ENCODE data around the gene ANAPC2. TPM values are rescaled to one million over a fixed set of nuclear protein-coding genes. Genes with fewer than 3 reads are reported as not detected.
A peak's percentile ranks its signal among the peaks of the same experiment; 100 is the strongest.

ANAPC2 gene
- total RNA-seq, 1 experiment from 2014 or later: 58.8 TPM

DNA sequence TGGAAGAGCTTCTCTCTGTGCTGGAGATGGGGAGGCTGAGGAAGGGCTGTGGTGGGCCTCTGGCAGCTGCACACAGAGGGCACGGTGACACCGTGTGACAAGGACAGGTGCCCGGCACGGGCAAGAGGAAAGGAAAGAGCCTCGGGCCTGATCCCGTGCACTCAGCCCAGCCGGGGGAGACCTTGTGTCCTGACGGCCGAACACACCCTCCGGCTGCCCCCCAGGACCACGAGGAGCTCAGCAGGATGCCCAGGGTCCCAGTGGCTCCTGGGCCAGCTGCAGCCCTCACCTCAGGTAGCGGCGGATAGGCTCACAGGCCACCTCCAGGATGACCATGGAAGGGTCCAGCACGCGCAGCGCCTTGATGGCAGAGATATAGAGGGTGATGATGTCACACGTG is 5.5 kb downstream of the ANAPC2 start:
- in situ Hi-C loops (cut with HindIII; ENCODE audit: low sequenced_read_pairs): no loop called here
- DNase-seq (ENCODE audit: low spot score): no peak

DNA sequence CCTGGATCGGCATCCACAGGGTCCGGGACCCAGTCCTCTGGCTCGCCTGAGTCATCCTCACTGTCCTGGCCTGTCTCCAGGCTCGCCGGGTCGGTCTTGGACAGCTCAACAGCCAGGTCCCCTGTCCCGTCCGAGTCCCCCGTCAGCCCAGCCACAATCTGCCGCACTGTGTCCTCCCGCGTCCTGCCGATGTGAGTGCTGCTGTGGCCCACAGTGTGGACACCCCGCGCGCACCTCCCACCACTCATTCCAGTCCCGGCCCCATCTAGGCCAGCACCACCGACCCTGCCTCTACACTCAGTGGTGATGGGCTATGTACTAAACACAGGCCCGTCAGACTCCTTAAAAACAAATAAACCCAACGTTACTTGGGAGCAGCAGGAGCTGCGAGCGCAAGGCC is 6.7 kb downstream of the ANAPC2 start:
- in situ Hi-C loops (cut with HindIII; ENCODE audit: low sequenced_read_pairs): no loop called here
- DNase-seq (ENCODE audit: low spot score): no peak

DNA sequence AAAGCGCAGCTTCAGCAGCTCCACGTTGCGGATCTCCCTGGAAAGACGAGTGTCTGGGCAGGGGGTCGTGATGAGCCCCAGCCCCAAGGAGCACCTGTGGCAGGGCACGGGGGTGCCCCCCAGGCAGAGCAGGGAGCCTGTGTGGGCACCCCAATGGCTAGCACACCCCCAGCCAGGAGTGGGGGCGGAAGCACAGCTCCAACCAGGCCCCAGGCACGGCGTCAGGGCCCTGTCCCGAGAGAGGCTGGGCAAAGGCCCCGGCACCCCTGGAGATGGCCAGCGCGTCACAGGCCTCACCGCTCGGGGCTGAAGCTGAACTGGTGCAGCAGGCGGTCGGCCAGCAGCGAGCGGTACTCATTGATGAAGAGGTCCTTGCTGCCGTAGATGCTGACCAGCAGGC is 7.9 kb downstream of the ANAPC2 start:
- in situ Hi-C loops (cut with HindIII; ENCODE audit: low sequenced_read_pairs): no loop called here
- no peak for DNase-seq (ENCODE audit: low spot score)

DNA sequence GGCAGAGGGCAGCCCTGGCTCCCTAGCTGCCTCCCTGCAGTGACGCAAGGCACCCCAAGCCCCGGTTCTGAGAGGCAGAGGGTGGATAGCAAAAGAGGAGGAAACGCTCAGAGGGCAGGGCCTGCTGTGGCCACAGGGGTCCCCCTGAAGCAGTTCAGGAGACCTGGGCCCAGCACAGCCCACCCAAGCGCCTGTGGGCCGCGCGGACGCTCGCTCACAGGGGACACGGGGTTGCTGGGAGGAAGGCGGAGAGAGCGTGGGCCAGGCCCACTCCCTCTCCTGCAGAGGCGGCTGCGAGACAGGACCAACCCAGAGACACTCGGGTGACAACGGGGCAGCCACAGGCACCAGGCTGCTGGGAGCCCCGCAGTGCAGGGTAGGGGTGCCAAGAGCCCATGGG is 8.6 kb downstream of the ANAPC2 start:
- in situ Hi-C loops (cut with HindIII; ENCODE audit: low sequenced_read_pairs): no loop called here
- DNase-seq (ENCODE audit: low spot score): no peak

DNA sequence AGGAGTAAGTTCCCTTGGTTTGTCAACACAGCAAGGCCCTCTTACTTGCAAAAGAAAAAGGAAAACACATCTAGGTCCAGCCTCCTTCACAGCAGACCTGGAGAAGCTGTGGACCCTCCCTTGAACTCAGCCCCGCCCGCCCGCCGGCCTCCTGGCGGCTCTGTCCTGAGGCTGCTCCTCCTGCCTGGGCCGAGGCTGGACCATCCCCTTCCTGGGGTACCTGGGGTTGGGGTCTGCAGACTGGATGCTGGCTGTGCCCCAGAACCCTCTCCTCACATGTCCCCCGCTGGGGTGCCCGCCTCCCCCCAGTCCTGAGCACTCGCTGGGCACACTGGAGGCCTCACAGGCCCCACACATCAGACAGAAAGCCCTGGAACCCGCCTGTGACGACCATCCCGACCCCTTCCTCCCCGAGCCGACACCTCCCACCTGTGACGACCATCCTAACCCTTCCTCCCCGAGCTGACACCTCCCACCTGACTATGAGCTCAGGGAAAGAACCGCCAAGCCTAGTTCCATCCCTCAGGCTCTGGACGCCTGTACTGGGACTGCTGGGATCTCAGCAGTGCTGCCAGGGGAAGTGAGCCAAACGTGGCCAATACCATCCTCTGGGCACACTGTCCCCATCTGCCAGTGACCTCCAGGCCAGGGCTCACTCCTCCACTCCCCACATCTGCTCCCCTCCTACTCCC is 9.3 kb downstream of the ANAPC2 start:
- no peak for DNase-seq (ENCODE audit: low spot score)

DNA sequence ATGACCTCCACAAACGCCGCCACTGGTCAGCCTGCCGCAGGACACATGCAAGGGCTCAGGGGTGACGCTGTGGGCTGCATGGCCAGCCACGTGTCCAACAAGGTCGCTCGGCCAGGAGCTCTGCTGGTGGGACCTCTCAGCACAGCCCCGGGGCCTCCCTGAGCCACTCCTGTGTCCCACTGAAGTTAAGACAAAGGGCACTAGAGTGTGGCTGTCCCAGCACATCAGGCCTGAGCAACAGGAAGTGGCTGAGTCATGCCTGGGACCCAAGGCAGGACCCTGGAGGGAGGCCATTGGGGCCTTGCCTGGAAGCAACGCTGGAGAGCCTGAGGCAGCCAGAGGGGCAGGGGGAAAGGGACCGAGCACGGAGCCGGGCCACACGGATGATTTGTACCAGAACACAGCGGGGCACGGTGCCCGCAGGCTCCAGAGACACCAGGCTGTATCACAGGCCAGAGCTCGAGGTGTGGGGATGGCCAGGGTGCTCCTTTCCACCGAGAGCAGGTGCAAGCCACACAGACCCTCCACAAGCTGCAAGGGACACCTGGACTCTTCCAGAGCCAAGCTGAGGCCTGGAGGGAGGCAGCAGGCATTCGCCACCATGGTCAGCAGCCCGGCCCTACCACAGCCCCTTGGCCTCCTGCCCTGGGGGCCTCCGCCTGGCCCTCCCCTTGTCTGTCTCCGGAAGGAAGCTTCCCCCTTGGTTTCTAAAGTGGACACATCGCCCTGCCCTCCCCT is 10.0 kb downstream of the ANAPC2 start:
- in situ Hi-C loops (cut with HindIII; ENCODE audit: low sequenced_read_pairs): no loop called here
- DNase-seq (ENCODE audit: low spot score): no peak

More for the DNA sequence above, 9.3 kb downstream of the ANAPC2 start:
- in situ Hi-C loops (cut with HindIII; ENCODE audit: low sequenced_read_pairs): no loop called here

DNA sequence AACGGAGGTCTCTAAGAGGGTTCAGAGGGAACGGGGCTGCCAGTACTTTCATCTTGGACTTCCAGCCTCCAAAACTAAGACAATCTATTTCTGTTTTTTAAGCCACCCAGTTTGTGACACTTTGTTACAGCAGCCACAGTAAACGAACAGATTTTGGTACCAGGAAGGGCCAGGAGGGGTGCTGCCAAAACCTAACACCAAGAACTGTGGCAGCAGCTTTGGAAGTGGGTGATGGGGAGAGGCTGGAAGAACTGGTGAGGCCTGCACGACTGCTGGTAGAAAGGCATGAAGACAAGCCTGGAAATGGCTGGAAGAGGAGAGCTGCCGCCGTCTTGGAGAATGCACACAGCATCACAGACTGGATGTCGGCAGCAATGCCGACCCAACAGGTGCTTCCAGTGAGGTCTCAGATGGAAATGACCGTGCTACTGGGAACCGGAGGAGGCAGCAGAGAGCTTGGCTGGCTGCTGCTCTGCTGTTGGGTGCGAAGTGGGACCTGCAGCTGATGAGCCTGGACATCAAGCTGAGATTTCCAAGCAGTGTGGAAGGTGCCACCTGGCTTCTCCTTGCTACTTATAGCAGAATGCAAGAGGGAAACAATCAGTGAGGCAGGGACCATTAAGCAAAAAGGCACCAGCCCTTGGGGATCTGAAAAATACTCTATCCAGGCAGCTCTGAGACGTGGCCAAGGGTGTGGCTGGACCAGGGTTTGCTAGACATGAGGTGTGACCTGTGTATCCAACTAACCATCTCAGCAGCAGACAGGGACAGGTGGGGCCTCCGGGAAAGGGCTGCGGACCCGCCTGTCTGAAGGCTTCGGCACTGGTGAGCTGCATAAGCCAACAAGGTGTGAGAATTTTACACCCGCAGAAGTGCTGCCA is 11.8 kb downstream of the ANAPC2 start:
- DNase-seq (ENCODE audit: low spot score): peak; percentile 87
- in situ Hi-C loops (cut with HindIII; ENCODE audit: low sequenced_read_pairs): no loop called here

DNA sequence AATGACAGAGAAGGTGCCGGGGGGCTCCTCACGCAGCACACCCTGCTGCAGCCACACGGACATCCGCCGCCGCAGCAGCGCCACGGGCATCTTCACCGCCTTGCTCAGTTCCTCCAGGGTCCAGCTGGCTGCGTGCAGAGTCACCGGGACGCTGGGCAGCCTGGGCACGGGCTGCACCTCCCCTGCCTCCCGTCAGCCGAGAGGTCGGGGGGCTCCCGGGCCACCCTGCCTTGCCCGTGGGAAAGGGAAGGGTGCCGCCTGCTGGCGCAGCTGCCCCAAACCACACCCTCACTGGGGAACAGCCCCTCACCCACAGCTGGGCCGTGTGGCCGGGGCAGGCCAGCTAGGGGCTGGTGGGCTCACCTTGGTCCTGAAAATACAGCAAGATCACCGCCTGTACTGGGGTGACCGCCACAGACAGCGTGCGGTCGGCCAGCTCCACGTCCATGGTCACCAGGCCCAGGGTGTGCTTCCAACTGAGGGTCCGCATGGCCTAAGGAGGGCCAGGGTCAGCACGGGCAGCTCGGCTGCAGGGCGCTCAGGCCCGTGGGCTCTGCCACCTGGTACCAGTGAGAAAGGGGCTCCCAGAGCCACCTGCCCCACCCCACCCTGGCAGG is 12.9 kb downstream of the ANAPC2 start:
- in situ Hi-C loops (cut with HindIII; ENCODE audit: low sequenced_read_pairs): no loop called here
- DNase-seq (ENCODE audit: low spot score): no peak

DNA sequence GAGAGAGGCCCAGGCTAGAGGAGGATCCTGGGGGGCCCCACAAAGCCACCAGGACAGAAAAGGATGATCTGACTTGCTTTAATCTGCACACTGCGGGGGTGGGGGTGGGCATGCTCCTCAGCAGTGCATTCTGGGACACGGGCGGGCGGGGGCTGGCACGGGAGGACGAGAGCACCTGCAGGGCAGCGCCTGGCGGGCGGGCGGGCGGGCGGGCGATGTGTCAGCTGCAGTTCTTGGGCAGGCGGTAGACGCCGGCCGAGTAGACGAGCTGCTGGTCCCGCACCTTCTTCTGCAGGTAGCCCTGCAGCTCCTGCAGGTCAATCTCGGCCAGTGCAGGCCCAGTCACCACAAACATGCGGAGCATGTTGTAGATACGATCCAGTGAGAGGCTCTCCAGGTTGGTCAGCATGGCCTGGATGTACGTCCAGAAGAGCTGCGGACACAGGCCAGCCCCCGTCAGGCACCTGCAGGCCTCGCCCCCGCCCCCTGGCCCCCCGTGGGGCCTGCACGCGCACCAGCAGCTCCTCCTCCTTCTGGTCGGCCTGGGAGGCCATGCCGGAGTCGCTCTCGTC is 13.6 kb downstream of the ANAPC2 start:
- in situ Hi-C loops (cut with HindIII; ENCODE audit: low sequenced_read_pairs): loop anchor here (25.0 kb wide), 1 partner anchor 238 kb away; the partner anchor contains the start of genes C8G and FBXW5
- DNase-seq (ENCODE audit: low spot score): peak; percentile 67

DNA sequence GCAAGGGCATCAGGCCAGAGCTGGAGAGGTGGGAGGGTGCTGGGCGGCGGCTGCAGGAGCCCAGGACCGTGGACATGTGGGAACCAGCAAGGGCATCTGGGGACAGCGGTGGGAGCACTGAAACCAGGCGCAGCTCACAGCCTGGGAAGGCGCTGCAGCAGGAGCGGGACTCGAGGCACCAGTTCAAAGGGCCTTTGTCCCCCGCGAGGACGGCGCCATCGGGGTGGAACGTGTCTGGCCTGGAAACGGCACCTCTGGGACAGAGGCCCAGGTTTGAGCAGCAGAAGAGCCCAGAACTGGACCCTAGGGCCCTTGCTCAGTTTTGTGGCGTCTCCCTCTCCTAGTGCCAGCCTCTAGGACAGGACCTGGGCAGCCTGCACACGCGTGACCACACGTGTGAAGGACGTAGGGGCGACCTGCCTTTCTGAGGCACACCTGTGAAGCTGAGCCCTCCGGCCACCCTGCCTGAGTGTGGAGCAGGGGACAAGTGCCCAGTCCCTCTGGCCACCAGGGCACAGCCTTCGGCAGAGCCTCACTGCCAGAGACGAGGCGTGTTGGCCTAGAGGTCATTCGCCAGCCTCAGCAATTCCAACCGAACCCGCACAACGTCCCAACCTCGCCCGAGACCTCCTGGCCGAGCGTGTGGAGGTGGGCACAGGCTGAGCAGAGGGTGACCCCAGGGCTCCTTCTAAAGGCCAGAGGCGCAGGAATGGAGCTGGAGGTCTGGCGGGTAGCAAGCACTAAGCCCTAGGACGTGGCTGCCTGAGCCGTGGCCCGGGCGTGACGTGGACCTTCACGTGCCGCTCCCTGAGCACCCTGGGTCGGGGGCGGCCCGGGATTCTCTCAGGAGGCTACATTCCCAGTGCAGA is 14.3 kb downstream of the ANAPC2 start:
- no peak for DNase-seq (ENCODE audit: low spot score)
- in situ Hi-C loops (cut with HindIII; ENCODE audit: low sequenced_read_pairs): loop anchor here (25.0 kb wide), 1 partner anchor 237 kb away; the partner anchor contains the start of genes C8G and FBXW5

DNA sequence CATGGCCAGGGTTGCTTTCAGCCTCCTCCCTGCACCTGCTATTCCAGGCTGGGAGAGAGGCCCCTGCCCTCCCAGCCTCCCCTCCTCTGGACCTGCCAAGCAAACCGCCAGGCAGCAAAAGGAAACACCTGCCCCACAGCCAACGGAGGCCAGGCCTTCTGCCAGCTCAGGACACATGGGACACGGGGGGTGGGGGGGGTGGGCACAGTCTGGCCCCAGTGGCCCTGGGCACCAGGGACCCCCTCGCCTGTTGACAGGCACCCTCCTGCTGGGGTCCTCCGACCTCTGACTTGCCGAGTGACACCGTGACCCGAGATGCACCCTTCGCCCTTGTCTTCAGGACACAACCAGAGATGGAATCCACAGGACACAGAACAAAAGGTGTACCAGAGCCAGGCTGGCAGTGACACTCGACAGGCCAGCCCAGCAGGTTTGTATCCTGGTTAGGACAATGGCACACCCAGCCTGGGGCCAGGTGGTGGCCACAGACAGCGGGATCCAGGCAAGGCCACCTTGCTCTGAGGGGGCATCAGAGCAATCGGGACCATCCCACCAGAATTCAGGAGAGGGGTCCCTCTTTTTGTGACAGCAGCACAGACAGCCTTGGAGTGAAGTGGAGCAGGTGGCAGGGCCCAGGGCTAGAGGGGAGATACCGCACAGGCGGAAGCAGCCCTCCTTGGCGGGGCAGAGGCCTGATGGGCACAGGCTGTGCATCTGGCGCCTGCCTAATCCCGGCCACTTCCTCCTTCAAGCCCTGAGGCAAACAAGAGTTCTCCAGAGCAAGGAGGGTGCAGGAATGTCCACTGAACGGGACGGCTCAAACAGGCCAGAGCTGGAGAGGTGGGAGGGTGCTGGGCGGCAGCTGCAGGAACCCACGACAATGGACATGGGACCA is 15.2 kb downstream of the ANAPC2 start:
- in situ Hi-C loops (cut with HindIII; ENCODE audit: low sequenced_read_pairs): loop anchor here (25.0 kb wide), 1 partner anchor 236 kb away; the partner anchor contains the start of genes C8G and FBXW5
- DNase-seq (ENCODE audit: low spot score): peak; percentile 54

DNA sequence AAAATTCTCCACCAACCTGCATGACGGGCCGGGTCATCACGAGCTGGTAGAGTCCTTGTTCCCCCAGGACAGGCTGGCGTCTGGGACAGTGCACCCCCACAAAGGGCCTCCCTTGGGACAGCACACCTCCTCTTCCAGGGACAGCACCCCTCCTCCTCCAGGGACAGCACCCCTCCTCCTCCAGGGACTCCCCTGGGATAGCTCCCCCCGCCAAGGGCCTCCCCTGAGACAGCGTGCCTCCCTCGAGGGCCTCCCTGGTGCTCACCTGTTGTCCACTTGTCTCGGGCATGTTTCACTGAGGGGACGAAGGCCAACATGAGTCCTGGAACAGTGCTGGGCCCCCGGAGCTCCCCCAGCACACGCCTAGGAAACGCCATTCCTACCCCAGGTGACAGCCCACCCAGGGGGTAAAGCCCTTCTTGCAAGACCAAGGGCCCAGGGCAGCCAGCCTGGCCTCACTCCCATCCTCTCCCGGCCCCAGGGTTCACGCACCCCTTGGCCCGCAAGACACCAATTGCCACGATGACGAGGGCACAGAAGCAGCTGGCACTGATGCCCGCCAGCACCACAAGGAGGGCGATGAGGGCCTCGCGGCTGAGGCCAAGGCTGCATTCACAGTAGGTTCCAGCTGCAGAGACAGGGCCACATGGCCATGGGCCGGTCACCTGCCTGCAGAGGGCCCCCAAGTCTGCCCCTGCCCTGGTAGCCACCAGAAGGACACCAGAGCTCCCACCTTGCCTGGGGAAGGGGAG is 17.0 kb downstream of the ANAPC2 start:
- in situ Hi-C loops (cut with HindIII; ENCODE audit: low sequenced_read_pairs): loop anchor here (25.0 kb wide), 1 partner anchor 234 kb away; the partner anchor contains the start of genes C8G and FBXW5
- DNase-seq (ENCODE audit: low spot score): no peak

DNA sequence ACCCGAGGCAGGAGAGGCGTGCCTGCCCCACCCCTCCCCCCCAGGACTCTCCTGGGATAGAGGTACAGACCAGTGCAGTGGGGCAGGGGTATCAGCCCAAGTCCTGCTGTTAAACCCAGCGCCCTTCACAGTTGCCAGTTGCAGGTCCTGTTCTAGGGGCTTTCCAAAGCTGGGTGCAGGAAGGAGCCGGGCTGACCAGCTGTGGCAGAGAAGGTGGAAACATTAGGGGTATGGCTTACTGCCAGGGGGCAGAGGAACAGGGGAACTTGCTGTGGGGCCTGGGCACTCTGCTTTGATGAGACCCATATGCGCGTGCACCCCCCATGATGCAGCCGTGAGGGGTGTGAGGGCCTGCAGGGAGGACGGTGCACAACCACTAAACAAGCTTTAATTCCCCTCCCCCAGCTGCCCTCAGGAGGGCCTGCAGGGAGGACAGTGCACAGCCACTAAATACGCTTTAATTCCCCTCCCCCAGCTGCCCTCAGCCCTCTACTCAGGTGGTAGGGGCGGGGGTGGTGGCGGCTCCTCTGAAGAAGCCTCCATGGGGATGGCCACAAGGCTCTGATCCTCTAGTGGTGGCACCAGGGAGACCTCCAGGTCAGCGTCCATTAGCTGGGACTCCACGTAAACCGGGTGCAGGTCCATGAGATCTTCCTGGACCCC is 17.7 kb downstream of the ANAPC2 start:
- in situ Hi-C loops (cut with HindIII; ENCODE audit: low sequenced_read_pairs): loop anchor here (25.0 kb wide), 1 partner anchor 233 kb away; the partner anchor contains the start of genes C8G and FBXW5
- no peak for DNase-seq (ENCODE audit: low spot score)

DNA sequence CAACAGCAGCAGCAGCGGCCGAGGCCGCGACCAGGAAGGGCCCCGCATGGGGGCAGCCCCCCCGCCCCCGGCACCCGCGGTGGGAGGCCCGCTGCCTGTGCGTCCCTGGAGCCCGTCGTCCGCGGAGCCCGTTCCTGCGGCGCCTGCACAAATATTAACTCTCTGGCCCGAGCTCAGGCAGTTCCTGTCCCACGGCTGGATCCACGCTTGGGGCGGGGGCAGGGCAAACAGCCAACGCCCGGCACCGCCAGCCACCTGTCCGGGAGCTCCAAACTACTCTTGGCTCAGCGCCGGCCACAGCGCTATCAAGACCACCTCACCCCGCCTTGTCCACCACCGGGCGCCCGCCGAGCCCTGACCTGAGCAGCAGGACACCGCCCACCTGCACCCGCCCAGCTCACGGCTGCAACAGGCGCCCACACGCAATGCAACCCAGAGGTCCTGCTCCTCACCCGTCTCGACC is 18.4 kb downstream of the ANAPC2 start, which contains the start of gene LRRC26:
LRRC26 (minus strand) TSS at position 156 of the 463 bp plus-strand sequence; CDS start at position 48, 108 bp downstream.
- in situ Hi-C loops (cut with HindIII; ENCODE audit: low sequenced_read_pairs): loop anchor here (25.0 kb wide), 1 partner anchor 233 kb away; the partner anchor contains the start of genes C8G and FBXW5
- no peak for DNase-seq (ENCODE audit: low spot score)
